Neural cell (in vitro differentiated cells): Measurements from ENCODE around the gene GUCA2B. TPM values are rescaled to one million over a fixed set of nuclear protein-coding genes. Genes with fewer than 3 reads are reported as not detected.

ENCODE experiments used
- H2AFZ ChIP-seq: fragments of 200-600, 300-800 bp; sonication (generic), shearing (Covaris generic); 2 replicates; pipeline ENCODE4 v1.6.0; 2014; ENCODE audit warnings: low read depth, mild to moderate bottlenecking, antibody characterized with exemption, low read length, moderate library complexity
- H3F3A ChIP-seq: fragments of 200-600 bp; shearing (Covaris generic); 2 replicates; pipeline ENCODE4 v1.6.1; 2016; ENCODE audit warnings: mild to moderate bottlenecking, moderate library complexity, mixed read lengths, antibody characterized with exemption, low read length; ENCODE audit not compliant: insufficient read depth, poor library complexity, severe bottlenecking
- H3K27ac ChIP-seq: fragments of 200-600, 300-800 bp; sonication (generic), shearing (Covaris generic); 2 replicates; pipeline ENCODE4 v1.5.1; 2014; ENCODE audit warnings: mild to moderate bottlenecking, low read length, moderate library complexity
- H3K27me3 ChIP-seq: fragments of 300-800, 200-600 bp; sonication (generic), shearing (Covaris generic); 2 replicates; pipeline ENCODE4 v1.6.0; 2014; ENCODE audit warnings: mild to moderate bottlenecking, low read depth, low read length, moderate library complexity; ENCODE audit not compliant: insufficient read depth
- H3K36me3 ChIP-seq: fragments of 300-800, 200-600 bp; sonication (generic), shearing (Covaris generic); 2 replicates; pipeline ENCODE4 v1.5.1; 2014; ENCODE audit warnings: mild to moderate bottlenecking, antibody characterized with exemption, low read length, moderate library complexity; ENCODE audit not compliant: insufficient read depth
- H3K4me2 ChIP-seq: fragments of 300-800, 200-600 bp; sonication (generic), shearing (Covaris generic); 2 replicates; pipeline ENCODE4 v1.6.0; 2014; ENCODE audit warnings: mild to moderate bottlenecking, low read length
- H3K4me3 ChIP-seq: fragments of 300-800, 200-600 bp; sonication (generic), shearing (Covaris generic); 2 replicates; pipeline ENCODE4 v1.5.1; 2014; ENCODE audit warnings: mild to moderate bottlenecking, low read length, moderate library complexity
- H3K79me2 ChIP-seq: fragments of 200-600 bp; shearing (Covaris generic); replicated peaks from 2 replicates; pipeline ENCODE4 v1.6.0; 2014; ENCODE audit warnings: mild to moderate bottlenecking, low read length, moderate library complexity; ENCODE audit not compliant: insufficient read depth
- H3K9ac ChIP-seq: fragments of 300-800, 200-600 bp; sonication (generic), shearing (Covaris generic); 2 replicates; pipeline ENCODE4 v1.6.1; 2016; ENCODE audit warnings: mild to moderate bottlenecking, low read length, mixed read lengths
- H3K9me2 ChIP-seq: fragments of 200-600 bp; shearing (Covaris generic); 2 replicates; pipeline ENCODE4 v1.6.1; 2016; ENCODE audit warnings: mild to moderate bottlenecking, low read length, mixed read lengths; ENCODE audit not compliant: insufficient read depth
- H3K9me3 ChIP-seq: fragments of 200-600, 300-800 bp; sonication (generic), shearing (Covaris generic); 2 replicates; pipeline ENCODE4 v1.6.1; 2016; ENCODE audit warnings: mild to moderate bottlenecking, mixed run types, low read length, moderate library complexity, mixed read lengths
- H4K20me1 ChIP-seq: fragments of 200-600 bp; shearing (Covaris generic); 2 replicates; pipeline ENCODE4 v1.6.1; 2016; ENCODE audit warnings: mild to moderate bottlenecking, mixed run types; ENCODE audit not compliant: insufficient read depth
- EP300 ChIP-seq: fragments of 450-650 bp; conservative IDR thresholded peaks from 2 replicates; pipeline ENCODE4 v1.6.1; 2014; ENCODE audit warnings: antibody characterized with exemption, mild to moderate bottlenecking, moderate library complexity; ENCODE audit not compliant: poor library complexity, severe bottlenecking
- EZH2 ChIP-seq: fragments of 200-600, 300-800 bp; shearing (Covaris generic), sonication (generic); IDR thresholded peaks from 2 replicates; pipeline ENCODE4 v1.6.1; 2014; ENCODE audit warnings: antibody characterized with exemption, low read length, borderline replicate concordance, mild to moderate bottlenecking; ENCODE audit not compliant: insufficient read depth, poor library complexity, severe bottlenecking
- MXI1 ChIP-seq: fragments of 450-650 bp; conservative IDR thresholded peaks from 2 replicates; pipeline ENCODE4 v1.6.1; 2014; ENCODE audit warnings: antibody characterized with exemption, mild to moderate bottlenecking; ENCODE audit not compliant: poor library complexity, severe bottlenecking
- POLR2AphosphoS5 ChIP-seq: IDR thresholded peaks from 2 replicates; pipeline ENCODE4 v1.6.1; 2012
- RAD21 ChIP-seq: fragments of 450-650 bp; conservative IDR thresholded peaks from 2 replicates; pipeline ENCODE4 v1.6.1; 2014; ENCODE audit warnings: antibody characterized with exemption, mild to moderate bottlenecking, moderate library complexity
- SMC3 ChIP-seq: fragments of 450-650 bp; conservative IDR thresholded peaks from 2 replicates; pipeline ENCODE4 v1.6.1; 2014; ENCODE audit warnings: antibody characterized with exemption, mild to moderate bottlenecking, moderate library complexity; ENCODE audit not compliant: poor library complexity
- TAF1 ChIP-seq: IDR thresholded peaks from 2 replicates; pipeline ENCODE4 v1.6.1; 2012; ENCODE audit warnings: low read depth
- polyA plus RNA-seq: library from polyadenylated mRNA; depleted of rRNA; stranded (reverse); fragments of >200 nt; gene quantifications from 2 replicates; pipeline ENCODE4 v1.2.3, GENCODE V29; 2014
- TF ChIP-seq, protein P1 (sequence below): IDR thresholded peaks from 2 replicates; pipeline ENCODE4 v1.6.1; 2012; ENCODE audit warnings: borderline replicate concordance
- TF ChIP-seq, protein P2 (sequence below): fragments of 450-650 bp; IDR thresholded peaks from 2 replicates; pipeline ENCODE4 v1.5.1; 2014; ENCODE audit warnings: antibody characterized with exemption, mild to moderate bottlenecking, moderate library complexity; ENCODE audit not compliant: poor library complexity, severe bottlenecking

The GUCA2B gene
- polyA plus RNA-seq, 1 donor from 2014 or later, result not detected

DNA sequence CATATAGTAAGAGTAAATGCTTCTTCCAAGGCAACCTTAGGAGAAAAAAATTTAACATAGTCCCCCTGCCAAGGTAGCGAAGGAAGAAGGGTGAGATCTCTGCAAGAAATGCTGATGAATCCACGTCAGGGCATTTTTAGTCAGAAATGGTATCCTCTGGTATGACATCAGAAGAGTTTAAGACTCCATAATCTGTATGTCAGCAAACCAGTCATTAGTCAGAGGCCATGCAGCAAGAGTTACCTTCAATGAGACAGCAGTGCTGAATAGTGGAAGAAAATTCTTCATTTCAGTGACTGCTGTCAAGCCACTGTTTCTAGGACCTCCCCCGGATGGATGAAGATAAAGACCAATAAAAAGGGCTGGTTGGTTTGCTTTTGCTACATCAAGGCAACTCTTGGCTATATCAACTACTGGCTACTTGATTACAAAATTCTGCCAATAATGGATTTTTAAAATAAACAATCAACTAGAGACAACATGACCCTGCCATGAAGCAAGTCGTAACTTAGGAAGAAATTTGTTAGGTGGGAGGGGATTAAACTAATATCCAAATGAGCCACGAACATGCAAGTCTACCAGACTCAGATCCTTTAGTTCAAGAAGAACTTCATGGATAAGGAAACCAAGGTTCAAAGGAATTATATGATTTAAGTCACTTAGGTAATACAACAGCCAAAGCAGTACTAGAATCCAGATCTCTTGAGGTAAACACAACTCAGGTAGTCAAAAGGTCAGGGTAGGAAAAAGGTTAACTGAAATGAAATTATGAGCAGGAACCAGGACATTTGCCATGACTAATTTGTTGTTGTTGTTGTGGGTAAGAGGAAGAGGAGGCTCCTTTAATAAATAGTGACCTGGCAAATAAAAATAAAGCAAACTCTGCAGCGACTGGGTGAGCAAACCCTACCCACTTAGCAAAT lies 37.0 kb downstream of the GUCA2B start:
- no peak overlapping the region for H2AFZ ChIP-seq
- no peaks in the 10 kb centered on the region for H3K9me3 ChIP-seq
- H3K9ac ChIP-seq, result no peak overlapping the region
- no peaks in the 10 kb centered on the region for H3K9me2 ChIP-seq
- no peak for TF ChIP-seq RAD21
- no peak for TF ChIP-seq EZH2
- TF ChIP-seq MXI1, result no peak
- no peak for TF ChIP-seq SMC3
- no peak for TF ChIP-seq POLR2AphosphoS5
- TF ChIP-seq, protein P1, sequence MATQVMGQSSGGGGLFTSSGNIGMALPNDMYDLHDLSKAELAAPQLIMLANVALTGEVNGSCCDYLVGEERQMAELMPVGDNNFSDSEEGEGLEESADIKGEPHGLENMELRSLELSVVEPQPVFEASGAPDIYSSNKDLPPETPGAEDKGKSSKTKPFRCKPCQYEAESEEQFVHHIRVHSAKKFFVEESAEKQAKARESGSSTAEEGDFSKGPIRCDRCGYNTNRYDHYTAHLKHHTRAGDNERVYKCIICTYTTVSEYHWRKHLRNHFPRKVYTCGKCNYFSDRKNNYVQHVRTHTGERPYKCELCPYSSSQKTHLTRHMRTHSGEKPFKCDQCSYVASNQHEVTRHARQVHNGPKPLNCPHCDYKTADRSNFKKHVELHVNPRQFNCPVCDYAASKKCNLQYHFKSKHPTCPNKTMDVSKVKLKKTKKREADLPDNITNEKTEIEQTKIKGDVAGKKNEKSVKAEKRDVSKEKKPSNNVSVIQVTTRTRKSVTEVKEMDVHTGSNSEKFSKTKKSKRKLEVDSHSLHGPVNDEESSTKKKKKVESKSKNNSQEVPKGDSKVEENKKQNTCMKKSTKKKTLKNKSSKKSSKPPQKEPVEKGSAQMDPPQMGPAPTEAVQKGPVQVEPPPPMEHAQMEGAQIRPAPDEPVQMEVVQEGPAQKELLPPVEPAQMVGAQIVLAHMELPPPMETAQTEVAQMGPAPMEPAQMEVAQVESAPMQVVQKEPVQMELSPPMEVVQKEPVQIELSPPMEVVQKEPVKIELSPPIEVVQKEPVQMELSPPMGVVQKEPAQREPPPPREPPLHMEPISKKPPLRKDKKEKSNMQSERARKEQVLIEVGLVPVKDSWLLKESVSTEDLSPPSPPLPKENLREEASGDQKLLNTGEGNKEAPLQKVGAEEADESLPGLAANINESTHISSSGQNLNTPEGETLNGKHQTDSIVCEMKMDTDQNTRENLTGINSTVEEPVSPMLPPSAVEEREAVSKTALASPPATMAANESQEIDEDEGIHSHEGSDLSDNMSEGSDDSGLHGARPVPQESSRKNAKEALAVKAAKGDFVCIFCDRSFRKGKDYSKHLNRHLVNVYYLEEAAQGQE, result no peak
- no peak for TF ChIP-seq TAF1
- TF ChIP-seq, protein P2, sequence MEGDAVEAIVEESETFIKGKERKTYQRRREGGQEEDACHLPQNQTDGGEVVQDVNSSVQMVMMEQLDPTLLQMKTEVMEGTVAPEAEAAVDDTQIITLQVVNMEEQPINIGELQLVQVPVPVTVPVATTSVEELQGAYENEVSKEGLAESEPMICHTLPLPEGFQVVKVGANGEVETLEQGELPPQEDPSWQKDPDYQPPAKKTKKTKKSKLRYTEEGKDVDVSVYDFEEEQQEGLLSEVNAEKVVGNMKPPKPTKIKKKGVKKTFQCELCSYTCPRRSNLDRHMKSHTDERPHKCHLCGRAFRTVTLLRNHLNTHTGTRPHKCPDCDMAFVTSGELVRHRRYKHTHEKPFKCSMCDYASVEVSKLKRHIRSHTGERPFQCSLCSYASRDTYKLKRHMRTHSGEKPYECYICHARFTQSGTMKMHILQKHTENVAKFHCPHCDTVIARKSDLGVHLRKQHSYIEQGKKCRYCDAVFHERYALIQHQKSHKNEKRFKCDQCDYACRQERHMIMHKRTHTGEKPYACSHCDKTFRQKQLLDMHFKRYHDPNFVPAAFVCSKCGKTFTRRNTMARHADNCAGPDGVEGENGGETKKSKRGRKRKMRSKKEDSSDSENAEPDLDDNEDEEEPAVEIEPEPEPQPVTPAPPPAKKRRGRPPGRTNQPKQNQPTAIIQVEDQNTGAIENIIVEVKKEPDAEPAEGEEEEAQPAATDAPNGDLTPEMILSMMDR, result no peak
- no peak for TF ChIP-seq EP300
- H3K79me2 ChIP-seq, result no peaks in the 10 kb centered on the region
- H3K4me3 ChIP-seq, result no peak overlapping the region
- peaks cover 11% of the 10 kb centered on the region for H3K36me3 ChIP-seq
- no peak overlapping the region for H3K4me2 ChIP-seq
- H3K27ac ChIP-seq, result no peak overlapping the region
- H3K27me3 ChIP-seq, result no peaks in the 10 kb centered on the region
- no peaks in the 10 kb centered on the region for H4K20me1 ChIP-seq
- H3F3A ChIP-seq, result no peaks in the 10 kb centered on the region

GRCh38 chr1:42191319-42191718 lies 38.1 kb downstream of the GUCA2B start:
- Histone ChIP-seq H3K27me3 (no peaks in the 10 kb centered on the region), H3K9me2 (no peaks in the 10 kb centered on the region), H3K36me3 (peaks cover 11% of the 10 kb centered on the region), H3K4me3 (no peak overlapping the region), H3K79me2 (no peaks in the 10 kb centered on the region), H3K27ac (no peak overlapping the region), H3K4me2 (no peak overlapping the region), H3K9ac (no peak overlapping the region), H3F3A (no peaks in the 10 kb centered on the region), H2AFZ (no peak overlapping the region), H3K9me3 (no peaks in the 10 kb centered on the region), H4K20me1 (no peaks in the 10 kb centered on the region)
- TF ChIP-seq EP300 (no peak), POLR2AphosphoS5 (no peak), TAF1 (no peak), MXI1 (no peak), SMC3 (no peak), EZH2 (no peak), RAD21 (no peak)
- TF ChIP-seq, protein P1, result no peak
- TF ChIP-seq, protein P2, result no peak
